ENCODE results near the gene PPP5C.
A peak's percentile ranks its signal among the peaks of the same experiment; 100 is the strongest.

PPP5C gene

DNA sequence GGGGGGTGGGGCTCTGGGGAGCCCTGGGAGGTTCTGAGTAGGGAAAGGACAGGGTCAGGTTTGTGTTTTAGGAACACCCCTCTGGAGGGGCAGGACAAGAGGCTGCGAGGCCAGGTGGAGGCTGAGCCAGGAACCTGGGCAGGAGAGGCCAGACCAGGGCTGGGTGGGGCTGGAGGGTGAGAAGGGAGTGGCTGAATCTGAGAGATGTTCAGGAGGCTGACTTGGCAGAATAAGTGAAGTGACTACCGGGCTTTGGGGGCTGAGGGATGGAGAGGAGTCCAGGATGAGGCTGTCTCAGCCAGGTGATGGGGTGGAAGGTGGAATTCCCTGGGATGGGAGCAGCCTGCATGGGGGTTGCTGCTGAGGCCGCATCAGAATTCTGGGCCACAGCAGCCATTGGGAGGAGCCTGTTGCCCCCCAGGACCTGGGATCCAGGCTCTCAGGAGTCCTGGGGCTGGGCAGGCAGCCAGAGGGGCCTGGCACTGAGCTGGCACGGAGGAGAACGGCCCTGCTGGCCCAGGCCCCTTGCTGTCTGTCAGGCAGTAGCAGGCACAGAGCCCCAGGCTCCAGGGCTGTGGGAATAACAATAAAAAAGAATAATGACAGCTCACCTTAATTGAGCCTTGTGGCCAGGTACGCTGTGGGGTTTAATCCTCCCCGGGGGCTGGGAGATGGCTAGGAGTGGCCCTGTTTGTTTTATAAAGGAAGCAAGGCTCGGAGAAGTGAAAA lies 3.3 kb downstream of the PPP5C start:
- H3K27me3 Mint-ChIP-seq = no peaks in the 10 kb centered on the region
- peak overlapping the region; percentile 95 for H3K27ac Mint-ChIP-seq
- peaks cover 7% of the 10 kb centered on the region for H3K36me3 Mint-ChIP-seq
- H3K9me3 Mint-ChIP-seq (ENCODE audit: low read depth) = no peaks in the 10 kb centered on the region
- H3K4me1 Mint-ChIP-seq (ENCODE audit: low read depth) = peaks cover 57% of the 10 kb centered on the region
- peak overlapping the region; percentile 97 for H3K4me3 Mint-ChIP-seq

DNA sequence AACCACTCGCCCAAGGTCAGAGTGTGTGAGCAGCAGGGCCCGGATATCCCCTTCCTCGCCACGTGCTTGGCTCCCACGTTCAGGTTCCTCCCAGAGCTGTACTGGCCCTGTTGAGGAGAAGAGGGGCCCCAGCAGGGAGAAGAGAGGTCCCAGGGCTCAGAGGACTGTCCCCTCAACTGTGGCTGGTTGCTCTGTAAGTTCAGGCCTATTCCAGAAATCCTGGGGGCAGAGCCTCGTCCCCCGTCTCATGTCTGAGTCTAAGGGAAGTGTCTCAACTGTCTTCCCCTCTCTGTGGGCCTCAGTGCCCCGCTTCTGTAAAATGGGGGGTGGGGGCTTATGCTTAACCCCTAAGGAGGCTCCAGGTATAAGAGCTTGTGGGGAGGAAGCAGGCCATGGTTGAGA lies 3.9 kb downstream of the PPP5C start:
- Mint-ChIP-seq H3K27ac (peak overlapping the region; percentile 95), H3K4me3 (peak overlapping the region; percentile 97)

DNA sequence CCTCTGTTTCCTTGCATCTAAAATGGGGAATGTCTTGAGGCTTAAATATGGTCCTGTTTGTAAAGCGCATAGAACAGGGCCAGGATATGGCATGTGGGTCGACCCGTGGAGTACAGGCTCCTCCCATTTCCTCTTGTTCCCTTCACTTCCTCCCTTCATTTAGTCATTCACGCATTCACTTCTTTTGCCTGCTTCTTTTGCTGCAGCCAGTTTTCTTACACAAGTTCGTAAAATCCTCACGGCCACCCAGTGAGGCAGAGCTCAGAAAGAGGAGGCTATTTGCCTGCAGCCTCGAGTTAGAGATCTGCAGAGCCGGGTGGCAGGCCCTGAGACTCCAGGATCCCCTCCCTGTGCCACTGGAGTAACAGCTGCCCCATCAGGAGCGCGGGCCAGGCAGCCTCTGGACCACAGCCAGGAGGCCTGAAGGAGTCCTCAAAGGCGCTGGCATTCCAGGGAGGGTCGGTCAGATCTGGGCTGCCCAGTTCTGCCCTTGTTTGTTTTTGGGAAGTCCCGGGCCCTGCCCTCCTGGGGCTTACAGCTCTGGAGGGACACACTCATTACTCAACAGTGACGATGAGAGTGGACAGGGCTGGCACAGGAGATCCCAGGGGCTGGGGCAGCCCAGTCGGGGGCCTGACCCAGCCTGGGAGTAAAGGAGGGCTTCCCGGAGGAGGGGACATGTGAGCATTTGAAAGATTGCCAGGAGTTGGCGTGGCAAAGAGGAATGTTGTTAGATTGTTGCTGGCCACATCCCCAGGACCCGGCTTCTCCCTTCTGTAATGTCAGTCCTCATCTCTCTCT lies 4.6 kb downstream of the PPP5C start:
- Mint-ChIP-seq H3K36me3 (peaks cover 7% of the 10 kb centered on the region), H3K9me3 (ENCODE audit: low read depth) (no peaks in the 10 kb centered on the region), H3K4me3 (peak overlapping the region; percentile 97), H3K27me3 (no peaks in the 10 kb centered on the region), H3K27ac (peak overlapping the region; percentile 95), H3K4me1 (ENCODE audit: low read depth) (peaks cover 53% of the 10 kb centered on the region)

More for the DNA sequence above, 3.9 kb downstream of the PPP5C start:
- H3K36me3 Mint-ChIP-seq = peaks cover 7% of the 10 kb centered on the region
- no peaks in the 10 kb centered on the region for H3K27me3 Mint-ChIP-seq
- H3K4me1 Mint-ChIP-seq (ENCODE audit: low read depth) = peaks cover 55% of the 10 kb centered on the region
- no peaks in the 10 kb centered on the region for H3K9me3 Mint-ChIP-seq (ENCODE audit: low read depth)

DNA sequence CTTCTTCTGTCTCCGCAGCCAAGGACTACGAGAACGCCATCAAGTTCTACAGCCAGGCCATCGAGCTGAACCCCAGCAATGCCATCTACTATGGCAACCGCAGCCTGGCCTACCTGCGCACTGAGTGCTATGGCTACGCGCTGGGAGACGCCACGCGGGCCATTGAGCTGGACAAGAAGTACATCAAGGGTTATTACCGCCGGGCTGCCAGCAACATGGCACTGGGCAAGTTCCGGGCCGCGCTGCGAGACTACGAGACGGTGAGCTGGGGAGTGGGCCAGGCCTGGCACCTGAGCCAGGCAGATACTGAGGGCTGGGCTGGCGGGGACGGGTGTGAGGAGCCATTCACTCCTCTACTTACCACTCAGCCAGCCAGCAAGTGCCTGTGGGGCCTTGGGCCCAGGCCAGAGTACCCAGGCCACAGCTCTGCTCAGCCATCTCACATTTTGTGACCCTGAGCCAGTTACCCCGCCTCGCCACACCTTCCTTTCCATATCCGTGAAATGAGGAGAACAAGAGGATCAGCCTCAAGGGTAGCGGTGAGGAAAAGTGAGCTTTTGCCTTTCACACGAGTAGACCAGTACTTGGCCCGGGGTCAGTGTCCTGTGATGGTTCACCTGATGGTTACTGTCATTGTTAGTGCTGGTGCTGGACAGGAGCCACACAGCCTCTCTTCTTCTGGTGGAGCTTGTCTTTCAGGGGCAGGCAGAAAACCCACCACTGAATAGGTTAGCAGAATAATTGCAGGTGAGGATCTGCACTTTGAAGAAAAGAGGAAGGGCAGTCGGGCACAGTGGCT lies 7.0 kb downstream of the PPP5C start:
- H3K36me3 Mint-ChIP-seq = peaks cover 5% of the 10 kb centered on the region
- peak overlapping the region; percentile 10 for H3K27ac Mint-ChIP-seq
- no peaks in the 10 kb centered on the region for H3K9me3 Mint-ChIP-seq (ENCODE audit: low read depth)
- no peak overlapping the region for H3K4me3 Mint-ChIP-seq
- peaks cover 49% of the 10 kb centered on the region for H3K4me1 Mint-ChIP-seq (ENCODE audit: low read depth)
- no peaks in the 10 kb centered on the region for H3K27me3 Mint-ChIP-seq

DNA sequence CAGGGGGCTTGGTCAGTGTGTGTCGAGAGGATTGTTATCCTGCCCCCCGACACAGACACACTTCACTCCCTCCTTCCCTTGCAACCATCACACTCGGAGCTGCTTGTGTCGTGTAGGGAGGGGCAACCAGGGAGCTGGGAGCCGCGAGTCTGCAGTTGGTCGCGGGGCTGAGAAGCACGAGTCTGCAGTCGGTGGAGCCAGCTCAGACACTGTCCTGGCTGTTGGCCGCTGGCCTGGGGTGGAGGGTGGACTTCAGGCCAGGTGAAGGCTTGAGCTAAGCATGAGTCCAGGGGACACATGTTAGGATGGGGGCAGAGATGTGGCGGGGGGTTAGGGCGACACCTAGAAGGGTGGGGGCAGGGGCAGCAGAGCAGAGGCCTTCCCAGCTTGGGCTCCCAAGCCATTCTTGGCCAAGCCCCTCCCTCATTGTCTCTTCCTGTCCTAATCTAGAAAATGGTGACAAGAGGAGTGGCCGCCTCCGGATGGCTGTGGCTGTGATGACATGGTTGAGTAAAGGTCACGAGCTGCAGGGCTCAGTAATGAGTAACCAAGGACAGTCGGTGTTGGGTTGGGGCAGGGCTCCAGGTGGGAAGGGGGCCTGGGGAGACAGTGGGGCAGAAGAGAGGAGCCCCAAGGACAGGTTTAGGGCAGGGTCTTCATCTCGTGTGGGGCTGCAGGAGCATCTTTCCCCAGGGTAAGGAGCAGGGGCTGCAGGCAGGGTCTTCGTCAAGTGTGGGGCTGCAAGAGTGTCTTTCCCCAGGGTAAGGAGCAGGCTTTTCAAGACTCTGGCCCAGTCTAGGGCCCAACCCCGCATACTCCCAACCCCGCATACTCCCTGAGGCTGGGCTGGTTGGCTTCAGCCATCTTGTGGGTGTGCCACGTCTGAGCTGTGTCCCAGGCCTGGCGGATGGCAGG lies 8.6 kb downstream of the PPP5C start:
- H3K9me3 Mint-ChIP-seq (ENCODE audit: low read depth) = no peaks in the 10 kb centered on the region
- H3K36me3 Mint-ChIP-seq = peaks cover 5% of the 10 kb centered on the region
- no peaks in the 10 kb centered on the region for H3K27me3 Mint-ChIP-seq
- H3K4me1 Mint-ChIP-seq (ENCODE audit: low read depth) = peaks cover 42% of the 10 kb centered on the region
- H3K27ac Mint-ChIP-seq = no peak overlapping the region
- no peak overlapping the region for H3K4me3 Mint-ChIP-seq

DNA sequence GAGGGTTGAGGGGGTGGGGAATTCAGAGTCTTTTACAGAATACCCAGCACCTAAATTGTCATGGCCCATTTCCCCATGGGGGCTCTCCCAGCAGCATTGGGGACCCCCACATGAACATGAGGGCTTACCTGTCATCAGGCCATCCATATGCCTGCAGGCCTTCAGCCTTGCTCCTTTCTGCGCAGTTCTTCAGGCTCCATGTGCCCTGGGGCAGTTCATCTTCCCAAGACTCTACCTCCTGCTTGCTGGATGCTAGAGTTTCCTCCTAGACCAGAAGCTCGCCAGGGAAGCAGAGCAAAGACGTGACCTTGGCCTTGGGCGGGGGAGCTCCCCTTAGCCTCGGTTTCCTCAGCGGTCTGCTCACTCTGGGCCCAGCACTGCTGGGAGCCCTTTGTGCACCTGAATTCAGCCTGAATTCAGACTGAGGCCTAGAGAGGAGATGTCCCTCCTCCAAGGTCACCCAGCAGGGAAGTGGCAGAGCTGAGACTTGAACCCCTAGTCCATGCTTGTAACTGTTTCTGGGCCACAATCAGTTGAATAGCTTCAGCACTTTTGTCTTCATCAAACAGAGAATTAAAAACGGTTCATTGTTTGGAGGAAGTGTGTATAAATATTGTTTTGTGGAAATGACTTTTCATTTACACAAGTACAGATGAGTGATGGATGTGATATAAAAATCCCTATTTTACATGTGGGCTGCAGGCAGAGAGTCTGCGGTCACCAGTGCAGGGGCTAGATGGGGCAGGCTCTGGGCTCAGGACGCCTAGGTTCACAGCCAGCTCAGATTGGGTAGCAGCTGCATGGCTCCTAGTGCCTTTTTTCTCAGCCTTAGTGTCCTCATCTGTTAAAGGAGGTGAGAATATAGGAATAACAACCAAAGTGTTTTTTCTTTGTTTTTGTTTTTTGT lies 9.5 kb downstream of the PPP5C start:
- Mint-ChIP-seq H3K4me1 (ENCODE audit: low read depth) (peaks cover 37% of the 10 kb centered on the region), H3K27ac (no peak overlapping the region), H3K27me3 (no peaks in the 10 kb centered on the region), H3K4me3 (no peak overlapping the region), H3K36me3 (peaks cover 2% of the 10 kb centered on the region), H3K9me3 (ENCODE audit: low read depth) (no peaks in the 10 kb centered on the region)

DNA sequence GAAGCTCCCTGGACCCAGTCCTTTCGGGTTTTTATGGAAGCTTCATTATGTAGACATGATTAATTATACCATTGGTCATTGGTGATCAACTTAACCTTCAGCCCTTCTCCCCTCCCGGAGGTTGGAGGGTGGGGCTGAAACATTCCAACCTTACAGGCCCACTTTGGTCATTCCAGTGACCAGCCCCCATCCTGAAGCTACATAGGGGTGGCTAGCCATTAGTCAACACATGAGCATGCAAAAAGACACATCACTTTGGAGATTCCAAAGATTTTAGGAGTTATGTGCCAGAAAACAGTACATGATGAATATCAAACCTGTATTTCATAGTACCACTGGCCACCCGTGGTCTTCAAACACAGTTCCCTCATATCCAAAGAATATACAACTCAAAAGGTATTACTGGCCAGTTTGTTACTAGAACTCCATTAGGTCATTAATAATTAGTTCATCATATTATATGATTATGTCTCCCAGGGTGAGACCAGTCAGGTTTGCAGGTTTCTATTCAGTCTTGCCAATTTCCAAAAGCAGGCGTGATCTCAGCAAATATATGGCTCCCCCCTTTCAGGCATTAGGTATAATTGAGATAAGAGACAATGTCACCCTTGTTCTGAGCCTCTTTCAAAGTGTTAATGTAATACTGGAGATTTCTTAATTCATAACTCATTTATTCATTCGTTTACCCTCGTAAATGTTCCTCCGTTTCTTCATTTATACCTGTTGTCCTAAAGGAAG lies 11.1 kb downstream of the PPP5C start:
- H3K4me3 Mint-ChIP-seq = no peak overlapping the region
- no peaks in the 10 kb centered on the region for H3K9me3 Mint-ChIP-seq (ENCODE audit: low read depth)
- H3K27ac Mint-ChIP-seq = no peak overlapping the region
- peaks cover 2% of the 10 kb centered on the region for H3K36me3 Mint-ChIP-seq
- peaks cover 40% of the 10 kb centered on the region for H3K4me1 Mint-ChIP-seq (ENCODE audit: low read depth)
- no peaks in the 10 kb centered on the region for H3K27me3 Mint-ChIP-seq

DNA sequence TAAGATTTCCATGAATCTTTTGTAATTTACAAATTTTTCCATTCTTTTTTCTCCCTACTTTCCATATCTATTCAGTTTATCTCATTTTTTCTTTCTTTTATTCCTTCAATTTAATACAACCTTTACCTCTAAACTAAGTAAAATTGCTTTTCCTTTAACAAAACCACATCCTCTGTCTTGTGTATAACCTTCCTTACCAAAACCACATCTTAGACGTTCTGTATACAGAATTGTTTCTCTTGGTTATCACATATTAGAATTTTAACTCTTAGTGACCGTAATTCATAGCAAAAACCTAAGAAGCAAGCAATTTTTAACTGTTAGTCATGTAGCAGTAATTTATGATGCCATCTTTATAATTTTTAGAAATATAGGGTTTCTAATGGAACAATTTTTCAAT lies 15.0 kb downstream of the PPP5C start:
- Mint-ChIP-seq H3K36me3 (peaks cover 7% of the 10 kb centered on the region), H3K4me1 (ENCODE audit: low read depth) (peaks cover 47% of the 10 kb centered on the region), H3K27me3 (no peaks in the 10 kb centered on the region), H3K9me3 (ENCODE audit: low read depth) (no peaks in the 10 kb centered on the region), H3K27ac (no peak overlapping the region), H3K4me3 (peak overlapping the region; percentile 75)

DNA sequence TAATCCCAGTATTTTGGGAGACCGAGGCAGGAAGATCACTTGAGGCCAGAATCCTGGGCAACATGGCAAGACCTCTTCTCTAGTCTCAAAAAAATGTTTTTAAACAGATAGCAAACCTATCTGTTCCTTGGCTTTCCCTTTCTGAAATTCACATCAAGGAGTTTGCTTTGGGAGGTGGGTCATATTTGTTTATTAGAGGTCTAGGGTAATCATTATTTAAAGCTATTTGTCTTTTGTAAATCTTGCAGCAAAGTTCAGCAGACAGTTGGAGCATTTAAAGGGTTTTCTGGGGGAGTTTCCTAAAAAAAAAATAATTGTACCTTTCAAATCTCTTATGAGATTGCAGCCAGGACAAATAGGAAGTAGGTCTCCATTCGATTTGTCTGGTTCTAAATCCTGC lies 17.5 kb downstream of the PPP5C start:
- Mint-ChIP-seq H3K27me3 (no peaks in the 10 kb centered on the region), H3K27ac (no peak overlapping the region), H3K4me1 (ENCODE audit: low read depth) (peaks cover 33% of the 10 kb centered on the region), H3K36me3 (peaks cover 5% of the 10 kb centered on the region), H3K9me3 (ENCODE audit: low read depth) (no peaks in the 10 kb centered on the region), H3K4me3 (no peak overlapping the region)

DNA sequence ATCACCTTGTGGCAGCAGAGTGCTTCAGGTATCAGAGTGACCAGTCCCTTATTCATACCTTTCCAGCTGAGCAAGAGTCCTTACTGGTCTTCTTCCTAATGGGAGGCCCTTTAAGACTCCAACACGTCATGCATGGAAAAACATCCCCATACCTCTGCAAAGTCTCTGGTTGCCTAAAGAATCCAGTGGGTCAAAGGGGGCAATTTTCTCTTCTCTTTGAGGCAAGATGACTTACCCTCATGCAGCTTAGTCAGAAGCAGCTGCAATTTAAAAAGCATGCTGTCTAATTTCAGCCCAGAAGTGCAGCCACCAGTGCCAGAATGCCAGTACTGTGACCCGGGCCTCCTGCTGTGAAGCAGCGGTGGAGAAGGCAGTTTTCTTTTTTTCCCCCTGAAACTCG lies 18.7 kb downstream of the PPP5C start:
- Mint-ChIP-seq H3K9me3 (ENCODE audit: low read depth) (no peaks in the 10 kb centered on the region), H3K4me3 (no peak overlapping the region), H3K4me1 (ENCODE audit: low read depth) (peaks cover 29% of the 10 kb centered on the region), H3K27ac (no peak overlapping the region), H3K36me3 (peaks cover 5% of the 10 kb centered on the region), H3K27me3 (no peaks in the 10 kb centered on the region)

DNA sequence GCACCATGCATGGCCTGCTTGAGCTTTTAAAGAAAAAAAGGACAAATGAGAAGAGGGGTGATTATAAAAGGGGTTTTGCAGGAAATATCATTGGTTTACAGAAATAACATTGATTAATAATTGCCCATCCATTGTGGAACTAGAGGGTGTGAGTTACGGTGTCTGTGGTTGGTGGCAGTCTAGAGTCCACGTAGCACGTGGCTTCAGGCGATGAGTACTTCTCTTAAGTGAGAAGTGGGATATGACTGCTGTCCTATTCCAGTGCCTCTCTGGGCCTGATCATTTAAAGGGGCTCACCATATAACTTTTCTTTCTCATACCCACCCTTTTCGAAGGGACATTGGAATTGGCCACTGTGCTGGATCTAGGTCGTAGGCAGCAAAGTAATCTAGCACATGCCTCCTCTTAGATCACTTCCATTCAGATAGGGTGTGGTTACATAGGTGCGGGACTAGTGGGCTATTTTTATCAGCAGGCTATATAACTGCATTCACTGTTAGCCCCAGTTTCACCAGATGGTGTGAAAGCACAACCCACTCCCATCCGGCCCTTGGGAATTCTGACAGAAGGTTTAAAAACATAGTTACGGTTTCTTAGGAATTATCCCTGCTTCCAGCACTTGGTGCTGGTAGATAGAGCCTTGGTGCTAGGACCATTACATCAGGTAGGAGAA lies 19.9 kb downstream of the PPP5C start:
- peaks cover 33% of the 10 kb centered on the region for H3K4me1 Mint-ChIP-seq (ENCODE audit: low read depth)
- no peaks in the 10 kb centered on the region for H3K27me3 Mint-ChIP-seq
- H3K9me3 Mint-ChIP-seq (ENCODE audit: low read depth) = no peaks in the 10 kb centered on the region
- H3K36me3 Mint-ChIP-seq = peaks cover 5% of the 10 kb centered on the region
- no peak overlapping the region for H3K4me3 Mint-ChIP-seq
- no peak overlapping the region for H3K27ac Mint-ChIP-seq

DNA sequence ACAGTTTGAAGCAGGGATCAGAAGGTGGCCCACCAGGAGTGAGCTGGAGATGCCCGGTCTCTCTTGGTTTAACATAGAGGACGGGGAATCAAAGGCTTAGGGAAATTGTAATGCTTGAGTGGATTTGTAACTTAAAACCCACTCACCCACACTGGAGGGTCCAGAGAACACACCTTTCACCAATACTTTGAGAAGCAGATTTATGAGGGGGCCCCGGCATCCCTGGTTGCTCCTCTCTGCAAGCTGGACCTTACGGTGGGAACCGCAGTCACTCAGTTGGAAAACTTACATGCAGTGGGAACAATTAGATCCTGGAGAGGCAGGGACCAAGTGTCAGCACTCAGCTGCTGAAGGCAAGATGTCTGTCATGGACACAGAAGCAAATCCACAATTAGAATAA lies 20.5 kb downstream of the PPP5C start:
- Mint-ChIP-seq H3K36me3 (peaks cover 5% of the 10 kb centered on the region), H3K27ac (no peak overlapping the region), H3K27me3 (no peaks in the 10 kb centered on the region), H3K9me3 (ENCODE audit: low read depth) (no peaks in the 10 kb centered on the region), H3K4me3 (no peak overlapping the region), H3K4me1 (ENCODE audit: low read depth) (peaks cover 33% of the 10 kb centered on the region)

Measured in activated naive CD8-positive, alpha-beta T cell (primary cell).